HL-60 (cell line): ENCODE data around the gene DISP2.

ENCODE experiments used
- CTCF ChIP-seq: IDR thresholded peaks from one replicate; pipeline ENCODE4 v1.5.1; 2011; ENCODE audit warnings: low read length, control low read depth, inconsistent platforms; ENCODE audit not compliant: insufficient read depth
- REST ChIP-seq: IDR thresholded peaks from 2 replicates; pipeline ENCODE4 v1.6.1; 2012; ENCODE audit warnings: low read depth; ENCODE audit not compliant: insufficient replicate concordance

- TF ChIP-seq CTCF (no peak), REST (no peak)
Measured at GRCh38 chr15:40338921-40339620, 18.9 kb upstream of the DISP2 start.
